T-helper 2 cell treated with Interferon-gamma antibody and Interleukin-4, amounts not matched to agents 100 ng/mL and 5 ng/mL, for 36 hours (primary cell): ENCODE measurements around the gene DNHD1. TPM values are rescaled to one million over a fixed set of nuclear protein-coding genes. Genes with fewer than 3 reads are reported as not detected.

Experiments
- intact Hi-C: fragments of 100-400 bp; cut with micrococcal nuclease; formaldehyde crosslinking; loops from one replicate; pipeline ENCODE4 v1.15.1; 2023
- total RNA-seq: library from RNA; stranded (reverse); gene quantifications from 2 replicates; pipeline ENCODE4 v1.2.3, GENCODE V29; 2022

DNHD1 gene
- 20.1 and 21.2 TPM in 2 replicates for total RNA-seq

GRCh38 chr11:6497069-6497839 lies at the start of gene DNHD1:
Gene DNHD1, plus strand, starts transcription at chr11:6497280. Its CDS starts 936 bp downstream, at chr11:6498216.
- intact Hi-C loops, result no loop called here

DNA sequence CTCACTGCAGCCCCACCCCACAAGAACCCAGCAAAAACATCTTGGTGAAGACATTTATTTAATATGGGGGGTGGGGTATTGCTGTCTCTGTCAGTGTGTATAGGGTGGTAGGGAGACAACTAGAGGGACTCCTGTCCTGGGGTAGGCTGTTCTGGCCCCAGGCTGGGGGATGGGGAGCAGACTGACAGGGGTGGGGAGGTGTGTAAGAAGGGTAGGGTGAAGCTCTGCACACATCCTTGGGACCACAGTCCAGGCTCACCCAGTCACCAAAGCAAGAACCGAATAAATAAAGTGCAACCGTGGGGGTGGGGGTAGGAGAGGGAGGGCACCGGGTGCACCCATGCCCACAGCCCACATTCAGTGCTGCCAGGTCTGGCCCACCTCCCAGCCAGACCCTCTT lies 48.5 kb upstream of the DNHD1 start:
- intact Hi-C loops, result no loop called here

DNA sequence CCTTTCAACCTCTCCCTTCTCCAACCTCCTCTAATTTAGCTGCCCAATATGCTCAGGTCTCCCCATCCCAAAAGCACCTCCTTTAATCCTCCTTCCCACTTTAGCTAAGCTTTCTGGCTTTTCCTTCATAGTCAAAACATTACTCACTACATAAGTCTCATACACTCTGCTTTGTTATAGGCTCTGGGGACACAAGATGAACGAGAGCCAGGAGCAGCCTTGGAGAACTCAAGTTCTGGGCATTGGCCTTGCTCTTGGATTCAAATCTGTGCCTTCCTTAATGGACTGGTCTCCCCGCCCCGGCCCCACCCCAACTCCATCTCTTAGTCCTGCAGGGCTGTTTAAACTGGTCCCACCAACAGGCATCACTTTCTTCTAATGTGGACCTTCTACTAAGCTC lies 44.9 kb upstream of the DNHD1 start:
- intact Hi-C loops, result no loop called here

DNA sequence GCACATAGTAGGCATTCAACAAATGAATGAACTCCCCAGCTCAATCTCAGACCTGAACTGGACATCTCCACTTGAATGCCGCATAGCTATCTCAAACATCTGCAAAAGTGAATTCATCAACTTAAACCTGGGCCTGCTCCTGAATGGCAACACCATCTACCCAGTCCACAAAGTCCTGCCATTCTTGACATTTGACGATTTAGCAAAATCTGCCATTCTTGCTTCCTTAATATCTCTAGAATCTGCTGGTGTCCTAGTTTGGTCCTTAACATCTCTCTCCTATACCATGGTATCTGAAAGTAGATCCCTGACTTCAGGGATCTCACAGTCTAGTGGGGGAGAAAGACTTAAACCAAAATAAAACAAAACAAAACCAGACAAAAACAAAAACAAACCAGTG lies 43.9 kb upstream of the DNHD1 start:
- intact Hi-C loops, result no loop called here

- intact Hi-C loops, result no loop called here
These were observed 42.0 kb upstream of the DNHD1 start for GRCh38 chr11:6455070-6455469.

DNA sequence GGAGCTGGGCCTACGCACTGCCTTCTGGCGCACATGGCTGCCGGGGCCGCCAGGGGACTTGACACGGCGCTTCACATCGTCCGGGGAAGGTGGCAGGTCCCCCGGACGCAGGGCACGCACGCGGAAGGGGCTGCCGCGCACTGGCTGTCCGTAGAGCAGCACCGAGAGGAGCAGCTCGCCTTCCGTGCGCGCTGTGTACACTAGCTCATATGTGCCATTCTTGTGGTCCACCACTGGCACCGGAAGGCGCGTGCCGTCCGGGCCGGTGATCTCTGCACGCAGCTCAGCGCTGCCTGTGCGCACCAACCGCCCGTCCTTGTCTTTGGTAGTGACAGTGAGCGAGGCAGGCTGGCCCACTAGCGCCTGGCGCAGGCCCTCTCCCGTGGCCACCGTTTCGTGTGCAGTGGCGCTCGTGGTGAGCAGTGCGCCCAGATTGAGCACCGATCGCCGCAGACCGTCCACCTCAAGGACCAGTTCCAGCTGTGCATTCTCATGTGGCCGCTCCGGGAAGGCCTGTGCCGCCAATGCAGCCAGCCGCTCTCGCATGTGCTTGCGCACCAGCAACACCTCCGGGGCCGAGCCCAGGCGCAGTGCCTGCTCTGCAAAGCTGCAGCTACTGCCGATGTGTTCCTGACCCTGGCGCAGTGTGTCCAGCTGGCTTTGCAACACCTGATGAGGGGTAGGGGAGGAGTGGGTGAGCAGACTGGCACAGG lies 40.6 kb upstream of the DNHD1 start:
- intact Hi-C loops, result no loop called here

DNA sequence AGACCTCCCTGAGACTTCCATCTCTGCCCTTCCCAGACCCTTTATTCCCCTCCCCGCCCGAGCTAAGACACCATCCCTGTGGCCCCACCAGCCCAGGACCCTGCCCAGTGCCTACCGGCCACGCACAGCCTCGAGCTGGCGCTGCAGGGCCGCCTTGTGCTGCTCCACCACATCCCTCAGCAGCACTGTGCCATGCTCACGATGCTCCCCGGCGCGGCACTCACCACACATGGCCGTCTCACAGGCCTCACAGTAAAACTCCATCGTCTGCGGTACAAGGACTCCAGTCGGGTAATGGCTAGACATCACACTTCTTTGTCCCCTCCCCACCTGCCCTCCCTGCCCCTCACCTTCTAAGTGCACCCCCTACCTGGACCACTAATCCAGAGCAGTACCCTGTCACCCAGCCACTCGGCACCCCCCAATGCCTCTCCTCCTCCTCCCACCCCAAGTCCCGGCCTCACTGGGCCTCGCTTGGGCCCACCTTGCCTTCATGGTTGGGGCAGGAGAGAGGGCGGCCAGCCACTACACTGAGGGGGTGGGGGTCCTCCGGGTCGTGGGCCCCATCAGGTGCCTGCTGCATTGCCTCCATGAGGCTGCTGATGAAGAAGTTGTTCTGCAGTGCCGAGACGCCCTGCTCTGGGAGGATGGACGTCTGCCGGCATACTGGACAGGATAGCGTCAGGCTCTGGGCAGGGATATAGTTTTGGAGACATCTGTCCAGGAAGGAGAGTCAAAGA lies 39.3 kb upstream of the DNHD1 start:
- intact Hi-C loops, result no loop called here

DNA sequence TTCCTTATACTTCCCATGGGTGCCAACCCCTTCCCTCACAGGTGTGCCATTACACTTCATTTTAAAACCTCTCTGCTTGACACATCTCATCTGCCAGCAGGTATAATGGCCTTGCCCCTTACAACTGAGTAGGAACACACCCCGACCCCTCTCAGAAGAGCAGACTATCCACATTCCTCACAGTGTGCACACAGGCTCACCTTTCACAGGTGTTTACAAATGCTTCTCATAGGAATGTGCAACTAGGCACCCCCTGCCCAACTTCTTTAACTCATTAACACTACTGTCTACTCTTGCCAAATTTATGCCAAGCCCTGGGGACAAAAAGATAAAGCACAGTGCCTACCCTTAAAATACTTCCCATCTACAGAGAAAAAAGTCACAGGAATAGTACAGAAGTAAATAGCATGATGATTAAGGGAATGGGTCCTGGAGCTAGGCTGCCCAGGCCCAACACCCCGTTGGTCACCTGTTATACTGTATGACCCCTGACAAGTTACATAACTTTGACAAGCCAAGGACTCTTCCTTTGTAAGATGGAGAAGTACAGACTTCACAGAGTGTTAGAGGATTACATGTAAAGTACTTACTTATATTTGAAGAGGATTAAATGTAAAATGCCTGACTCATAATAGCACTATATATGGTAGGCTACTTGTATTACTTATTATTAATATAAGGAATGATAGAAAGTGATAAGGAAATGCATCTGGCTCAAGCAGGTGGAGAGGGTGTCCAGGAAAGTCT lies 38.6 kb upstream of the DNHD1 start:
- intact Hi-C loops, result no loop called here

GRCh38 chr11:6459099-6459450 lies 38.0 kb upstream of the DNHD1 start:
- intact Hi-C loops, result no loop called here

DNA sequence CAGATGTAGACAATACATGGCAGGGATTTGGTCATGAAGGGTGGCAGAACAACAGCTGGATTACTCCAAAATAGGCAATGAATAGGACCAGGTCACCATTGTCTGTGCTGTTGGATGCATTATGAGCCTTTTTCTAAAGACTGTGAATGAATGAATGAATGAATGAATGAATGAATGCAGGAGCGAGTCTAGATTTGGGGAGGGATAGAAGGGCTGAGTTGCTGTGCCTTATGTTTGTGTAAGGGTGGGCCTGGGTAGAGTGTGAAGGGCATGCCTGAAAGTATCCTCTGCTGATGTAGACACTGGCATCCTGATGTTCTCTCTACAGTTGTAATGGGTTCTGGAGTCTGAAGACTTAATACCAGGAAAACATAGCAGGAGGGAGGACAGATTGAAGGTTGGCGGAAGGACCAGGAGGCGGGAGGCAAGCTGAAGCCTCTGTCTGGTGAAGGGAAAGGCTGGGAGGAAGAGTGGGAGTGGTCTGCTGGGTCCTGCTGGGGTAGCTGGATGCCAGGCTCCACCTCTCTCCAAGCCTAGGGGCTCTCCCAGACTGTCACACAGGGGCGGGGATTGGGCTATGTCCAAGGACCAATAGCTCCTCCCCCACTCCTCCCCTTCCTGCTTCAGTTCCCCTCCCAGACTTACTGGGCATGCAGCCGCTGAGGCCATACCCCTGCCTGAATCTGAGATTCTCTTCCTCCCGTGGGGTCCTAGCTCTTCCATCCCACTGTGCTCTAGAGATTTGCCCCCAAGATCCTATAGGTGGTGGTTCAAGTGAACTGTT lies 28.2 kb upstream of the DNHD1 start:
- intact Hi-C loops, result no loop called here

- intact Hi-C loops, result no loop called here
These were observed 27.5 kb upstream of the DNHD1 start for GRCh38 chr11:6469599-6469998.

- intact Hi-C loops, result loop anchor here (2.0 kb wide), 1 partner anchor 82 kb away; the partner anchor contains the start of gene SMPD1
These were observed 24.1 kb upstream of the DNHD1 start for GRCh38 chr11:6472934-6473333.

GRCh38 chr11:6473451-6474412 lies 23.3 kb upstream of the DNHD1 start, which contains the start of gene TRIM3:
Gene TRIM3, minus strand, starts transcription at chr11:6473941. Its CDS starts 8,246 bp downstream, at chr11:6465695.
- intact Hi-C loops, result loop anchor here (2.0 kb wide), 1 partner anchor 83 kb away; the partner anchor contains the start of gene SMPD1

DNA sequence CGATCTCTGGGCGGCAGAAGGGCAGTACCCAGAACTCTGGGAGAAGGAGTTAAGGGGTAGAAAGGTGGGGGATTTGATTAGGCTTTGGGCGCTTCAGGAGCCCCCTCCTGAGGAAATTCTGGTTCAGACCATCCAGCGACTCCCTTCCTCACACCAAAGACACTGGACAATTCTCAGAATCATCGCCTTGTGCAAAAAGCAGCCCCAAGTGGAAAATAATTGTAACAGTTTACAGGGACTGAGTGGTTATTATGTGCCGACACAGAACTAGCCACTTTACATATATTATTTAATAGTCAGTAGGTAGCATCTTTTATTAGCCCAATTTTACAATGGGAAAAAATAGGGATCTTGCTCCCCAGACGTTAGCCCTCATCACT lies 22.7 kb upstream of the DNHD1 start:
- intact Hi-C loops, result no loop called here

- intact Hi-C loops, result no loop called here
These were observed 22.1 kb upstream of the DNHD1 start for GRCh38 chr11:6474806-6475500.

DNA sequence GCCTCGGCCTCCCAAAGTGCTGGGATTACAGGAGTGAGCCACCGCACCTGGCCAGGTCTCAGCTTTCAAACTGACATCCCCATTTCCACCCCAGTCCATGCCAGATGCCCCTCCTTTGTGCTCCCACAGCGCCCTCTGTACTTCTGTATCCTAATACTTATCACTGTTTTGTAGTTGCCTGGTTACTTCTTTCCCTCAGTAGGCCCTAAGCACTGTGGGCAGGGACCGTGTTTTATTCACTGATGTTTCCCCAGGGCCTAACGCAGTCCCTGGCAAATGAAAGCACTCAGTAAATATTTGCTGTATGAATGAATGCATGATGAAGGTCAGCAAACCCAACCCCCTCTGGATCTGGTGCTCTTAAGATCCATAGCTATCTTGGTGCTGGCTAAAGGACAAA lies 21.1 kb upstream of the DNHD1 start:
- intact Hi-C loops, result no loop called here

DNA sequence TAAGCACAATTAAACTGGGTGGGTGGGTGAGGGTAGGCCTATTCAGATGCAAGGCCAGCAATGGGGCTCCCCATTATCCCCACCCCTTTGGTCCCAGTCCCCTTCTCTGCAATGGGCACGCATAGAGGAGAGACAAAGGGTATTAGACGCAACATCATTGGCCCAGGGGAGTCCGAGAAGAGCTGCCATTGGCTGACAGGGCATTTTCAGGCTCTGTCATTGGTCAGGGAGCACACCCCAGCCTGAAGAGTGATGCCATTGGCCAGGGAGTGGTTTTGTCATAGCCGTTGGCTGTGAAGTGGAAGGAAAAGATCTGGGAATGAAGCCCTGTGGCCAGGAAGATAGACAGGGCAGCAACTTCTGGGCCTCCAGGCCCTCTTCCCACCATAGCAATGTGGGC lies 20.5 kb upstream of the DNHD1 start:
- intact Hi-C loops, result no loop called here

DNA sequence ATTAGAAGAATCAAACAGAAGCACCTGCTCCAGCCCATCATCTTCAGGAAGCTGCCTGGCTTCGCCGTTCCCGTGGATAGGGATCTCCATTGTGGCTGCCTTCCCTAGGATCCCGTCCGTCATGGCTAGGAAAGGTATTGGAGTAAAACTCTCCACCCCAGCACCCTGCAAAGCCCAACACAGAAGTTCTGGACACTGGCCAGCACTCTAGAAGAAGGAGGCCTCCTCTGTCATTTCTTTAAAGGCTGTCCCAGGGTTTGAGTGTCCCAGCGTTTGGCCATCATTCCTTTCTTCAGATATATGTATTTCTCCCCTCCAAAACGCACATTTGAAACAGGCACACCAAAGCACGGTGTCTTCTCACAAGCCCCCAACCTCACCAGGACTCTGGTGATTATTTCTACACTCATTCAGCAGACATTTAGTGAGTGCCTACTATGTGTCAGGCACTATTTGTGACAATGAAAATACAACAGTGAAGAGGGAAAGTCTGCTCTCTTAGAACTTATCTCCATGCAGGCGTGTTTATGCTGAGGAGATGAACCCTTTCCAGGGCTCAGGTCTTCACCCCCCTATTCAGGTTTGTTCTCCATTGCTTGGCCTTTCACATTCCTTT lies 16.7 kb upstream of the DNHD1 start:
- intact Hi-C loops, result loop anchor here (2.0 to 5.0 kb wide), 3 partner anchors 47 to 266 kb away; partner anchors contain the start of gene CAVIN3
